Stimulated activated CD4-positive, alpha-beta T cell treated with anti-CD3 and anti-CD28 coated beads, Interleukin-4, amount 100 ng/mL, for 4 hours (primary cell): ENCODE results near the gene ANKRD34A.

ENCODE experiments used
- DNase-seq, 2 experiments: peaks; one replicate each; pipeline ENCODE4 v3.0.0-alpha.2; 2020

ANKRD34A gene

GRCh38 chr1:145990249-145990855 lies 26.0 kb upstream of the ANKRD34A start:
- DNase-seq: no peak

GRCh38 chr1:145988773-145989172 lies 24.4 kb upstream of the ANKRD34A start:
- no peak for DNase-seq

GRCh38 chr1:145987926-145988325 lies 23.6 kb upstream of the ANKRD34A start:
- DNase-seq: no peak

- DNase-seq: no peak
Observed at GRCh38 chr1:145986551-145986950, 22.2 kb upstream of the ANKRD34A start.

GRCh38 chr1:145985502-145986439 lies 21.4 kb upstream of the ANKRD34A start:
- no peak for DNase-seq

GRCh38 chr1:145985129-145985501 lies 20.7 kb upstream of the ANKRD34A start:
- DNase-seq: no peak

GRCh38 chr1:145983960-145984830 lies 19.8 kb upstream of the ANKRD34A start:
- no peak for DNase-seq

- no peak for DNase-seq
Observed at GRCh38 chr1:145983206-145983675, 18.9 kb upstream of the ANKRD34A start.

- DNase-seq: no peak
Observed at GRCh38 chr1:145982010-145982723, 17.8 kb upstream of the ANKRD34A start.

GRCh38 chr1:145980457-145980994 lies 16.2 kb upstream of the ANKRD34A start:
- DNase-seq: no peak

GRCh38 chr1:145979746-145980456 lies 15.5 kb upstream of the ANKRD34A start:
- DNase-seq: no peak

- DNase-seq: peak; percentile 57 to 82
Observed at GRCh38 chr1:145978854-145979745, 14.7 kb upstream of the ANKRD34A start.

- no peak for DNase-seq
Observed at GRCh38 chr1:145978471-145978853, 14.1 kb upstream of the ANKRD34A start.

- peak; percentile 56 to 71 for DNase-seq
Observed at GRCh38 chr1:145977486-145978470, 13.4 kb upstream of the ANKRD34A start.

- no peak for DNase-seq
Observed at GRCh38 chr1:145977016-145977415, 12.6 kb upstream of the ANKRD34A start.

- DNase-seq: no peak
Observed at GRCh38 chr1:145975216-145975615, 10.8 kb upstream of the ANKRD34A start.

GRCh38 chr1:145974721-145975120 lies 10.3 kb upstream of the ANKRD34A start:
- no peak for DNase-seq

- DNase-seq: no peak
Observed at GRCh38 chr1:145972580-145972979, 8.2 kb upstream of the ANKRD34A start.

GRCh38 chr1:145967288-145967687 lies 2.9 kb upstream of the ANKRD34A start:
- no peak for DNase-seq
